Neuronal stem cell (in vitro differentiated cells): ENCODE results near the gene SYNPO.

Experiments used
- DNase-seq: peaks from one replicate; pipeline ENCODE4 v3.0.0-alpha.2; 2013; ENCODE audit warnings: low spot score
- H2AFZ ChIP-seq: one replicate; pipeline ENCODE4 v1.6.1; 2013; ENCODE audit warnings: mild to moderate bottlenecking, low read length, inconsistent platforms
- H2AK5ac ChIP-seq: 2 replicates; pipeline ENCODE4 v1.6.1; 2013; ENCODE audit warnings: low read depth, mild to moderate bottlenecking, inconsistent platforms, low read length, moderate library complexity, mixed read lengths
- H2BK120ac ChIP-seq: 2 replicates; pipeline ENCODE4 v1.6.1; 2013; ENCODE audit warnings: low read depth, mild to moderate bottlenecking, inconsistent platforms, low read length, moderate library complexity, mixed read lengths
- H2BK12ac ChIP-seq: one replicate; pipeline ENCODE4 v1.6.1; 2013; ENCODE audit warnings: low read length, inconsistent platforms
- H2BK15ac ChIP-seq: 2 replicates; pipeline ENCODE4 v1.6.1; 2013; ENCODE audit warnings: mild to moderate bottlenecking, low read length, inconsistent platforms, mixed read lengths
- H2BK5ac ChIP-seq: one replicate; pipeline ENCODE4 v1.6.1; 2013; ENCODE audit warnings: inconsistent platforms, mild to moderate bottlenecking, low read length, moderate library complexity
- H3K14ac ChIP-seq: one replicate; pipeline ENCODE4 v1.6.1; 2013; ENCODE audit warnings: low read length, inconsistent platforms
- H3K18ac ChIP-seq: 2 replicates; pipeline ENCODE4 v1.6.1; 2013; ENCODE audit warnings: low read length, inconsistent platforms
- H3K23ac ChIP-seq: 2 replicates; pipeline ENCODE4 v1.6.1; 2013; ENCODE audit warnings: low read depth, mild to moderate bottlenecking, mixed read lengths, low read length, inconsistent platforms; ENCODE audit not compliant: poor library complexity
- H3K27ac ChIP-seq: replicated peaks from 3 replicates; pipeline ENCODE4 v1.5.1; 2013; ENCODE audit warnings: low read length, inconsistent platforms
- H3K27me3 ChIP-seq, 3 experiments: 2 replicates each; pipeline ENCODE4 v1.6.1; 2013; ENCODE audit warnings: low read length in 3 of 3, mild to moderate bottlenecking in 2 of 3, inconsistent platforms in 1 of 3, low read depth in 1 of 3, mixed read lengths in 1 of 3, moderate library complexity in 1 of 3; ENCODE audit not compliant: control insufficient read depth in 3 of 3, insufficient read depth in 3 of 3
- H3K36me3 ChIP-seq, 2 donors: replicated peaks in 1 of 2; 2 replicates each; pipeline ENCODE4 v1.6.1; 2013; ENCODE audit warnings: low read length in 2 of 2; ENCODE audit not compliant: control insufficient read depth in 2 of 2, insufficient read depth in 2 of 2
- H3K4ac ChIP-seq: 2 replicates; pipeline ENCODE4 v1.6.1; 2013; ENCODE audit warnings: inconsistent platforms, mild to moderate bottlenecking, low read length, moderate library complexity
- H3K4me1 ChIP-seq, 2 donors: 1 replicate in 1 of 2; 2 replicates in 1 of 2; pipeline ENCODE4 v1.6.1; 2013; ENCODE audit warnings: low read length in 2 of 2, low read depth in 1 of 2; ENCODE audit not compliant: control insufficient read depth in 2 of 2, insufficient read depth in 1 of 2
- H3K4me2 ChIP-seq: one replicate; pipeline ENCODE4 v1.6.1; 2013; ENCODE audit warnings: mild to moderate bottlenecking, low read length, inconsistent platforms; ENCODE audit not compliant: insufficient read depth, poor library complexity, severe bottlenecking
- H3K4me3 ChIP-seq, 2 donors: 2 replicates each; pipeline ENCODE4 v1.5.1; 2013; ENCODE audit warnings: low read length in 2 of 2, mild to moderate bottlenecking in 2 of 2, inconsistent platforms in 1 of 2, moderate library complexity in 1 of 2
- H3K79me1 ChIP-seq: one replicate; pipeline ENCODE4 v1.6.1; 2013; ENCODE audit warnings: low read depth, mild to moderate bottlenecking, inconsistent platforms, low read length, moderate library complexity
- H3K9ac ChIP-seq: one replicate; pipeline ENCODE4 v1.6.1; 2013; ENCODE audit warnings: mild to moderate bottlenecking, low read depth, low read length, inconsistent platforms; ENCODE audit not compliant: poor library complexity
- H3K9me3 ChIP-seq, 2 donors: replicated peaks in 1 of 2; 2 replicates each; pipeline versions ENCODE3 to v1.6.1; 2013; ENCODE audit warnings: low read length in 2 of 2, mild to moderate bottlenecking in 2 of 2, inconsistent platforms in 1 of 2, low read depth in 1 of 2, mixed read lengths in 1 of 2, moderate library complexity in 1 of 2; ENCODE audit not compliant: control insufficient read depth in 2 of 2, insufficient read depth in 1 of 2
- H4K8ac ChIP-seq: one replicate; pipeline ENCODE4 v1.6.1; 2013; ENCODE audit warnings: low read depth, mild to moderate bottlenecking, inconsistent platforms, low read length, moderate library complexity
- H4K91ac ChIP-seq: one replicate; pipeline ENCODE4 v1.6.1; 2013; ENCODE audit warnings: low read length, low read depth, mild to moderate bottlenecking, inconsistent platforms; ENCODE audit not compliant: poor library complexity
- WGBS, 2 donors: extraction: QIAGEN DNeasy Blood & Tissue Kit; methylation state at CpG; one replicate each; pipeline ENCODE4 v1.1.7; 2013; ENCODE audit warnings: missing lambda C conversion rate in 2 of 2, mixed read lengths in 1 of 2; ENCODE audit not compliant: insufficient read length in 2 of 2, insufficient replicate concordance in 1 of 2; ENCODE audit errors: extremely low coverage in 2 of 2; 5-methylcytosine and 5-hydroxymethylcytosine counted together

SYNPO gene

GRCh38 chr5:150641824-150642566 is 1.5 kb downstream of the SYNPO start:
- Histone ChIP-seq H3K4me1 (peaks cover 35 to 46% of the 10 kb centered on the region in 2 donors), H3K36me3 (no peaks in the 10 kb centered on the region), H2AK5ac (peak overlapping the region; percentile 54), H3K9me3 (no peaks in the 10 kb centered on the region), H3K14ac (no peak overlapping the region), H2AFZ (peak overlapping the region; percentile 58), H3K27me3 (peaks cover 0 to 20% (median 0%) of the 10 kb centered on the region in 3 experiments), H2BK15ac (no peak overlapping the region), H3K18ac (peak overlapping the region; percentile 66), H4K8ac (no peak overlapping the region), H3K23ac (no peak overlapping the region), H2BK5ac (no peak overlapping the region), H2BK12ac (peak overlapping the region; percentile 4), H3K4me2 (no peak overlapping the region), H2BK120ac (peak overlapping the region; percentile 69), H3K27ac (no peak overlapping the region), H3K9ac (no peak overlapping the region), H3K79me1 (no peaks in the 10 kb centered on the region), H3K4me3 (no peak overlapping the region), H3K4ac (no peak overlapping the region), H4K91ac (no peak overlapping the region)
- DNase-seq: no peak
- no CpG with 5 or more reads among the region's 5 CpGs for WGBS, 2 donors

- peak overlapping the region; percentile 58 for H2AFZ ChIP-seq
Observed at GRCh38 chr5:150642567-150642927, 2.1 kb downstream of the SYNPO start.

GRCh38 chr5:150642991-150643710 is 2.7 kb downstream of the SYNPO start:
- Histone ChIP-seq H3K27ac (no peak overlapping the region), H2BK5ac (no peak overlapping the region), H3K27me3 (peaks cover 0 to 16% (median 0%) of the 10 kb centered on the region in 3 experiments), H3K4me1 (peaks cover 29 to 52% of the 10 kb centered on the region in 2 donors), H3K4me3 (no peak overlapping the region), H2AFZ (peak overlapping the region; percentile 58), H2BK12ac (no peak overlapping the region), H3K79me1 (no peaks in the 10 kb centered on the region), H3K36me3 (no peaks in the 10 kb centered on the region), H3K9me3 (no peaks in the 10 kb centered on the region), H2AK5ac (peak overlapping the region; percentile 54), H3K18ac (peak overlapping the region; percentile 66), H3K4ac (no peak overlapping the region), H2BK120ac (no peak overlapping the region), H4K91ac (no peak overlapping the region), H2BK15ac (no peak overlapping the region), H3K23ac (no peak overlapping the region), H3K14ac (no peak overlapping the region), H3K9ac (no peak overlapping the region), H3K4me2 (no peak overlapping the region), H4K8ac (no peak overlapping the region)
- WGBS, 2 donors: no CpG with 5 or more reads among the region's 12 CpGs
- no peak for DNase-seq

More at GRCh38 chr5:150642567-150642927, 2.1 kb downstream of the SYNPO start:
- Histone ChIP-seq H2AK5ac (peak overlapping the region; percentile 54), H3K18ac (peak overlapping the region; percentile 66), H3K23ac (no peak overlapping the region), H3K36me3 (no peaks in the 10 kb centered on the region), H2BK15ac (no peak overlapping the region), H3K79me1 (no peaks in the 10 kb centered on the region), H2BK5ac (no peak overlapping the region), H4K8ac (no peak overlapping the region), H3K4ac (no peak overlapping the region), H3K4me1 (peaks cover 32 to 48% of the 10 kb centered on the region in 2 donors), H3K14ac (no peak overlapping the region), H2BK12ac (no peak overlapping the region), H4K91ac (no peak overlapping the region), H3K4me3 (no peak overlapping the region), H3K9me3 (no peaks in the 10 kb centered on the region), H3K27ac (no peak overlapping the region), H2BK120ac (no peak overlapping the region), H3K9ac (no peak overlapping the region), H3K27me3 (peaks cover 0 to 18% (median 0%) of the 10 kb centered on the region in 3 experiments), H3K4me2 (no peak overlapping the region)
- no CpG with 5 or more reads among the region's 5 CpGs for WGBS, 2 donors
- DNase-seq: no peak

GRCh38 chr5:150644058-150644457 is 3.6 kb downstream of the SYNPO start:
- Histone ChIP-seq H2AFZ (no peak overlapping the region), H3K27ac (peak overlapping the region; percentile 85), H2AK5ac (peak overlapping the region; percentile 82), H2BK120ac (peak overlapping the region; percentile 33), H3K9me3 (no peaks in the 10 kb centered on the region), H4K8ac (no peak overlapping the region), H3K36me3 (no peaks in the 10 kb centered on the region), H3K27me3 (peaks cover 0 to 15% (median 0%) of the 10 kb centered on the region in 3 experiments), H3K23ac (no peak overlapping the region), H3K4me2 (no peak overlapping the region), H3K4me1 (peaks cover 29 to 50% of the 10 kb centered on the region in 2 donors), H3K4ac (no peak overlapping the region), H3K14ac (no peak overlapping the region), H4K91ac (no peak overlapping the region), H2BK5ac (no peak overlapping the region), H2BK12ac (peak overlapping the region; percentile 93), H3K9ac (peak overlapping the region; percentile 38), H2BK15ac (peak overlapping the region; percentile 72), H3K79me1 (no peaks in the 10 kb centered on the region), H3K18ac (no peak overlapping the region), H3K4me3 (no peak overlapping the region)
- no CpG with 5 or more reads among the region's 5 CpGs for WGBS, 2 donors
- DNase-seq: no peak
